ENCODE results near the gene GPRC5B.

The GPRC5B gene

GRCh38 chr16:19884611-19885450 lies at the start of gene GPRC5B:
TSS of gene GPRC5B (minus strand) at chr16:19884848. CDS start at chr16:19872845, 12,003 bp downstream.
- peak in 1 of 2 experiments; percentile 3 for DNase-seq (ENCODE audit: low read depth in 2 of 2)

GRCh38 chr16:19933740-19934139 lies 49.1 kb upstream of the GPRC5B start:
- no peak for DNase-seq (ENCODE audit: low read depth in 2 of 2)

- DNase-seq (ENCODE audit: low read depth in 2 of 2) = no peak
These were observed 44.4 kb upstream of the GPRC5B start for GRCh38 chr16:19929062-19929511.

GRCh38 chr16:19928432-19928831 lies 43.8 kb upstream of the GPRC5B start:
- DNase-seq (ENCODE audit: low read depth in 2 of 2) = no peak

- peak; percentile 45 for DNase-seq (ENCODE audit: low read depth in 2 of 2)
These were observed 42.1 kb upstream of the GPRC5B start for GRCh38 chr16:19926449-19927390.

GRCh38 chr16:19923396-19923795 lies 38.7 kb upstream of the GPRC5B start:
- no peak for DNase-seq (ENCODE audit: low read depth in 2 of 2)

- DNase-seq (ENCODE audit: low read depth in 2 of 2) = no peak
These were observed 34.5 kb upstream of the GPRC5B start for GRCh38 chr16:19919142-19919541.

- no peak for DNase-seq (ENCODE audit: low read depth in 2 of 2)
These were observed 31.4 kb upstream of the GPRC5B start for GRCh38 chr16:19916064-19916463.

- DNase-seq (ENCODE audit: low read depth in 2 of 2) = no peak
These were observed 30.2 kb upstream of the GPRC5B start for GRCh38 chr16:19914877-19915276.

GRCh38 chr16:19913340-19913645 lies 28.6 kb upstream of the GPRC5B start:
- no peak for DNase-seq (ENCODE audit: low read depth in 2 of 2)

- peak; percentile 18 to 25 for DNase-seq (ENCODE audit: low read depth in 2 of 2)
These were observed 28.0 kb upstream of the GPRC5B start for GRCh38 chr16:19912455-19913339.

GRCh38 chr16:19911747-19912454 lies 27.3 kb upstream of the GPRC5B start:
- no peak for DNase-seq (ENCODE audit: low read depth in 2 of 2)

- no peak for DNase-seq (ENCODE audit: low read depth in 2 of 2)
These were observed 26.6 kb upstream of the GPRC5B start for GRCh38 chr16:19911204-19911603.

- no peak for DNase-seq (ENCODE audit: low read depth in 2 of 2)
These were observed 25.2 kb upstream of the GPRC5B start for GRCh38 chr16:19909750-19910322.

- no peak for DNase-seq (ENCODE audit: low read depth in 2 of 2)
These were observed 24.3 kb upstream of the GPRC5B start for GRCh38 chr16:19908921-19909320.

GRCh38 chr16:19907161-19907992 lies 22.7 kb upstream of the GPRC5B start:
- DNase-seq (ENCODE audit: low read depth in 2 of 2) = peak; percentile 25 to 28

GRCh38 chr16:19901164-19901563 lies 16.5 kb upstream of the GPRC5B start:
- DNase-seq (ENCODE audit: low read depth in 2 of 2) = no peak

- DNase-seq (ENCODE audit: low read depth in 2 of 2) = no peak
These were observed 14.9 kb upstream of the GPRC5B start for GRCh38 chr16:19899605-19899955.

- DNase-seq (ENCODE audit: low read depth in 2 of 2) = peak; percentile 18 to 28
These were observed 14.4 kb upstream of the GPRC5B start for GRCh38 chr16:19898924-19899604.

Data from fibroblast of skin of left biceps (primary cell).